Vagina (tissue), 2 donors: ENCODE data around the gene ZNF831.

Experiments
- POLR2A ChIP-seq, 2 donors: fragments of 450-650 bp; IDR thresholded peaks; one replicate each; pipeline ENCODE4 v1.6.1; 2017; ENCODE audit warnings: antibody characterized with exemption in 2 of 2, mild to moderate bottlenecking in 2 of 2, moderate library complexity in 2 of 2
- TF ChIP-seq, protein P1 (sequence below), 3 experiments: fragments of 450-650 bp in 2 of 3; fragments of 200-600 bp in 1 of 3; sonication (generic) in 1 of 3; IDR thresholded peaks; one replicate each; pipeline ENCODE4 v1.5.1; 2017 to 2019; ENCODE audit warnings: antibody characterized with exemption in 3 of 3, mild to moderate bottlenecking in 2 of 3, moderate library complexity in 2 of 3

DNA sequence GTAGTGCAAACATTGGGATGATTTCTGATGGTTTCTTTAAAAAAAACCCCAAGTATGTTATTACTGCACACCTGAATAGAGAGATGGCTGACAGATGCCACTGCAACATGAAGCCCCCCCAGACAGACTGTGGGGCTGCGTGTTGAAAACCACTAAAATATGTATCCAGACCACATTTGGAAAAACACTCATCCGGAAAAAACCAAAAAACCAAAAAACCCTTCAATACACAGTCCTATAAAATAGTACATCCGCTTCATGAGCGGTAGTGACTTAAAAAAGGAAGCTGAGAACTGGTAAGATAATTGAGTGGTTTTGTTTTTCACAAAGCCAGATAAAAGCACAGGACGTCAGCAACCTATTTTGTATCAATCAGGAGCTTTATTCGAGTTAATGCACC, 89.7 kb downstream of the ZNF831 start:
- TF ChIP-seq, protein P1, sequence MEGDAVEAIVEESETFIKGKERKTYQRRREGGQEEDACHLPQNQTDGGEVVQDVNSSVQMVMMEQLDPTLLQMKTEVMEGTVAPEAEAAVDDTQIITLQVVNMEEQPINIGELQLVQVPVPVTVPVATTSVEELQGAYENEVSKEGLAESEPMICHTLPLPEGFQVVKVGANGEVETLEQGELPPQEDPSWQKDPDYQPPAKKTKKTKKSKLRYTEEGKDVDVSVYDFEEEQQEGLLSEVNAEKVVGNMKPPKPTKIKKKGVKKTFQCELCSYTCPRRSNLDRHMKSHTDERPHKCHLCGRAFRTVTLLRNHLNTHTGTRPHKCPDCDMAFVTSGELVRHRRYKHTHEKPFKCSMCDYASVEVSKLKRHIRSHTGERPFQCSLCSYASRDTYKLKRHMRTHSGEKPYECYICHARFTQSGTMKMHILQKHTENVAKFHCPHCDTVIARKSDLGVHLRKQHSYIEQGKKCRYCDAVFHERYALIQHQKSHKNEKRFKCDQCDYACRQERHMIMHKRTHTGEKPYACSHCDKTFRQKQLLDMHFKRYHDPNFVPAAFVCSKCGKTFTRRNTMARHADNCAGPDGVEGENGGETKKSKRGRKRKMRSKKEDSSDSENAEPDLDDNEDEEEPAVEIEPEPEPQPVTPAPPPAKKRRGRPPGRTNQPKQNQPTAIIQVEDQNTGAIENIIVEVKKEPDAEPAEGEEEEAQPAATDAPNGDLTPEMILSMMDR (IDR thresholded peaks at IDR 0.05): no peak
- TF ChIP-seq POLR2A (IDR thresholded peaks at IDR 0.05): no peak
